ENCODE results near the gene ZNF524.

GRCh38 chr19:55554302-55554701, 45.8 kb upstream of the ZNF524 start:
- no peak for TF ChIP-seq POLR2AphosphoS5 (IDR thresholded peaks at IDR 0.05; ENCODE audit: low read depth, low read length)
- TF ChIP-seq REST (IDR thresholded peaks at IDR 0.05; ENCODE audit: insufficient read depth in 1 of 2, low read depth in 2 of 2, low read length in 2 of 2) = no peak
- no peak for TF ChIP-seq TAF1 (IDR thresholded peaks at IDR 0.05; ENCODE audit: borderline replicate concordance, insufficient read depth, low read length)
